Mesendoderm (in vitro differentiated cells): ENCODE results near the gene CLN6. TPM values are rescaled to one million over a fixed set of nuclear protein-coding genes. Genes with fewer than 3 reads are reported as not detected.
A peak's percentile ranks its signal among the peaks of the same experiment; 100 is the strongest.

ENCODE experiments used
- DNase-seq: peaks from one replicate; pipeline ENCODE4 v3.0.0; 2013
- H2AK5ac ChIP-seq: 2 replicates; pipeline ENCODE4 v1.6.1; 2013; ENCODE audit warnings: low read length, inconsistent platforms
- H2BK120ac ChIP-seq: 2 replicates; pipeline ENCODE4 v1.6.1; 2013; ENCODE audit warnings: low read depth, mild to moderate bottlenecking, low read length, moderate library complexity, mixed read lengths
- H2BK15ac ChIP-seq: replicated peaks from 2 replicates; pipeline ENCODE4 v1.6.1; 2013; ENCODE audit warnings: low read depth, mild to moderate bottlenecking, moderate library complexity
- H2BK5ac ChIP-seq: 2 replicates; pipeline ENCODE4 v1.6.1; 2013; ENCODE audit warnings: low read length, inconsistent platforms
- H3K18ac ChIP-seq: 2 replicates; pipeline ENCODE4 v1.6.1; 2013; ENCODE audit warnings: mild to moderate bottlenecking, low read length, mixed read lengths
- H3K23ac ChIP-seq: one replicate; pipeline ENCODE4 v1.6.1; 2013; ENCODE audit warnings: low read length
- H3K27ac ChIP-seq: 2 replicates; pipeline ENCODE4 v1.5.1; 2013; ENCODE audit warnings: low read depth, mild to moderate bottlenecking, inconsistent platforms, low read length, moderate library complexity
- H3K27me3 ChIP-seq: 2 replicates; pipeline ENCODE4 v1.6.1; 2013; ENCODE audit warnings: low read length, control low read depth, mild to moderate bottlenecking, inconsistent platforms; ENCODE audit not compliant: insufficient read depth, poor library complexity
- H3K36me3 ChIP-seq: 2 replicates; pipeline ENCODE4 v1.6.1; 2013; ENCODE audit warnings: low read length, inconsistent platforms; ENCODE audit not compliant: control insufficient read depth, insufficient read depth
- H3K4ac ChIP-seq: one replicate; pipeline ENCODE4 v1.6.1; 2013; ENCODE audit warnings: low read depth, mild to moderate bottlenecking, low read length, moderate library complexity
- H3K4me1 ChIP-seq: 2 replicates; pipeline ENCODE4 v1.6.1; 2013; ENCODE audit warnings: low read depth, low read length, inconsistent platforms; ENCODE audit not compliant: control insufficient read depth
- H3K4me2 ChIP-seq: 2 replicates; pipeline ENCODE4 v1.6.1; 2013; ENCODE audit warnings: low read length
- H3K4me3 ChIP-seq: 2 replicates; pipeline ENCODE4 v1.5.1; 2013; ENCODE audit warnings: mild to moderate bottlenecking, low read length
- H3K56ac ChIP-seq: one replicate; pipeline ENCODE4 v1.6.1; 2013; ENCODE audit warnings: low read length
- H3K79me1 ChIP-seq: 2 replicates; pipeline ENCODE4 v1.6.1; 2013; ENCODE audit warnings: low read length, inconsistent platforms
- H3K79me2 ChIP-seq: 2 replicates; pipeline ENCODE4 v1.6.1; 2013; ENCODE audit warnings: mild to moderate bottlenecking, low read length; ENCODE audit not compliant: control insufficient read depth, insufficient read depth
- H3K9ac ChIP-seq: 2 replicates; pipeline ENCODE4 v1.6.1; 2013; ENCODE audit warnings: low read length, inconsistent platforms
- H4K5ac ChIP-seq: one replicate; pipeline ENCODE4 v1.6.1; 2013; ENCODE audit warnings: low read length
- H4K8ac ChIP-seq: one replicate; pipeline ENCODE4 v1.6.1; 2013; ENCODE audit warnings: low read depth, mild to moderate bottlenecking, control low read depth, low read length, moderate library complexity
- WGBS: extraction: QIAGEN DNeasy Blood & Tissue Kit; methylation state at CpG from one replicate; pipeline ENCODE4 v1.1.7; 2013; ENCODE audit warnings: low lambda C conversion rate, missing lambda C conversion rate; ENCODE audit not compliant: insufficient coverage; ENCODE audit errors: extremely low coverage; 5-methylcytosine and 5-hydroxymethylcytosine counted together
- polyA plus RNA-seq, 2 experiments: library from polyadenylated mRNA; stranded (reverse); fragments of 200-250 nt; gene quantifications; one replicate each; pipeline ENCODE4 v1.2.3, GENCODE V29; 2013

CLN6 gene
- polyA plus RNA-seq (2013, experiment 1 of 2): 53.2 TPM
- polyA plus RNA-seq (2013, experiment 2 of 2): 52.3 TPM

GRCh38 chr15:68229386-68230156, at the start of gene CLN6:
TSS of gene CLN6 (minus strand) at chr15:68229728. CDS start at chr15:68229584, 144 bp downstream.
- Histone ChIP-seq H3K56ac (peak within 1 kb of the TSS; percentile 94), H3K4me1 (peaks cover 8% of the 10 kb centered on the region), H3K79me1 (peaks cover 16% of the 10 kb centered on the region), H4K8ac (no peak within 1 kb of the TSS), H2AK5ac (no peak within 1 kb of the TSS), H2BK5ac (peak within 1 kb of the TSS; percentile 35), H3K18ac (peak within 1 kb of the TSS; percentile 94), H4K5ac (no peak within 1 kb of the TSS), H3K9ac (peak within 1 kb of the TSS; percentile 87), H3K23ac (no peak within 1 kb of the TSS), H2BK120ac (no peak within 1 kb of the TSS), H3K27me3 (no peaks in the 10 kb centered on the region), H3K4ac (peak within 1 kb of the TSS; percentile 97), H3K27ac (peak within 1 kb of the TSS; percentile 54), H3K4me3 (peak within 1 kb of the TSS; percentile 59), H3K4me2 (peak within 1 kb of the TSS; percentile 93), H3K36me3 (no peaks in the 10 kb centered on the region), H3K79me2 (peaks cover 29% of the 10 kb centered on the region), H2BK15ac (no peak within 1 kb of the TSS)
- WGBS: no CpG with 5 or more reads among the region's 82 CpGs
- DNase-seq: peak; percentile 85

GRCh38 chr15:68278595-68279405, 49.3 kb upstream of the CLN6 start:
- peak overlapping the region; percentile 96 for H3K9ac ChIP-seq
- H3K4ac ChIP-seq: no peak overlapping the region
- H3K79me2 ChIP-seq: peaks cover 38% of the 10 kb centered on the region
- H4K5ac ChIP-seq: no peak overlapping the region
- no peak overlapping the region for H2BK120ac ChIP-seq
- peak overlapping the region; percentile 92 for H3K27ac ChIP-seq
- peak overlapping the region; percentile 34 for H2AK5ac ChIP-seq
- peak overlapping the region; percentile 34 for H2BK5ac ChIP-seq
- no peak overlapping the region for H2BK15ac ChIP-seq
- peak overlapping the region; percentile 92 for H3K4me3 ChIP-seq
- no CpG with 5 or more reads among the region's 23 CpGs for WGBS
- H3K56ac ChIP-seq: peak overlapping the region; percentile 99
- peak overlapping the region; percentile 24 for H3K4me2 ChIP-seq
- H3K79me1 ChIP-seq: peaks cover 5% of the 10 kb centered on the region
- H3K36me3 ChIP-seq: no peaks in the 10 kb centered on the region
- H4K8ac ChIP-seq: no peak overlapping the region
- H3K18ac ChIP-seq: no peak overlapping the region
- H3K23ac ChIP-seq: peak overlapping the region; percentile 54
- DNase-seq: peak; percentile 55
- H3K27me3 ChIP-seq: no peaks in the 10 kb centered on the region
- peaks cover 3% of the 10 kb centered on the region for H3K4me1 ChIP-seq

- Histone ChIP-seq H3K9ac (peak overlapping the region; percentile 96), H3K27ac (peak overlapping the region; percentile 92), H3K79me1 (peaks cover 5% of the 10 kb centered on the region), H2BK15ac (no peak overlapping the region), H4K8ac (no peak overlapping the region), H3K4ac (no peak overlapping the region), H3K23ac (peak overlapping the region; percentile 54), H3K56ac (peak overlapping the region; percentile 99), H3K36me3 (no peaks in the 10 kb centered on the region), H2BK120ac (no peak overlapping the region), H2AK5ac (peak overlapping the region; percentile 34), H2BK5ac (peak overlapping the region; percentile 62), H3K18ac (peak overlapping the region; percentile 41), H3K4me2 (peak overlapping the region; percentile 24), H3K4me3 (peak overlapping the region; percentile 92), H3K79me2 (peaks cover 34% of the 10 kb centered on the region), H3K4me1 (peaks cover 3% of the 10 kb centered on the region), H3K27me3 (no peaks in the 10 kb centered on the region), H4K5ac (no peak overlapping the region)
- DNase-seq: no peak
- WGBS: no CpG with 5 or more reads among the region's 22 CpGs
Measured at GRCh38 chr15:68278345-68278594, 48.7 kb upstream of the CLN6 start.

GRCh38 chr15:68277603-68278344, 48.2 kb upstream of the CLN6 start, which contains the start of gene FEM1B:
TSS of gene FEM1B (plus strand) at chr15:68277745. CDS start at chr15:68278418, 673 bp downstream.
- H3K36me3 ChIP-seq: no peaks in the 10 kb centered on the region
- peaks cover 32% of the 10 kb centered on the region for H3K79me2 ChIP-seq
- H3K4me2 ChIP-seq: peak within 1 kb of the TSS; percentile 79
- H4K8ac ChIP-seq: peak within 1 kb of the TSS; percentile 94
- DNase-seq: peak; percentile 95
- peak within 1 kb of the TSS; percentile 83 for H3K23ac ChIP-seq
- H3K56ac ChIP-seq: peak within 1 kb of the TSS; percentile 99
- peak within 1 kb of the TSS; percentile 92 for H3K27ac ChIP-seq
- H3K4me3 ChIP-seq: peak within 1 kb of the TSS; percentile 92
- peak within 1 kb of the TSS; percentile 82 for H4K5ac ChIP-seq
- no peak within 1 kb of the TSS for H2BK120ac ChIP-seq
- peak within 1 kb of the TSS; percentile 89 for H2BK5ac ChIP-seq
- no peak within 1 kb of the TSS for H2BK15ac ChIP-seq
- H3K27me3 ChIP-seq: no peaks in the 10 kb centered on the region
- no CpG with 5 or more reads among the region's 85 CpGs for WGBS
- peaks cover 3% of the 10 kb centered on the region for H3K4me1 ChIP-seq
- H3K9ac ChIP-seq: peak within 1 kb of the TSS; percentile 96
- H3K79me1 ChIP-seq: peaks cover 5% of the 10 kb centered on the region
- peak within 1 kb of the TSS; percentile 41 for H3K18ac ChIP-seq
- H3K4ac ChIP-seq: peak within 1 kb of the TSS; percentile 63
- peak within 1 kb of the TSS; percentile 34 for H2AK5ac ChIP-seq

GRCh38 chr15:68277131-68277602, 47.6 kb upstream of the CLN6 start:
- Histone ChIP-seq H3K27ac (peak overlapping the region; percentile 92), H4K8ac (peak overlapping the region; percentile 94), H2BK120ac (no peak overlapping the region), H3K27me3 (no peaks in the 10 kb centered on the region), H3K4ac (peak overlapping the region; percentile 58), H4K5ac (peak overlapping the region; percentile 82), H3K18ac (peak overlapping the region; percentile 24), H3K4me2 (peak overlapping the region; percentile 79), H3K23ac (peak overlapping the region; percentile 83), H3K36me3 (no peaks in the 10 kb centered on the region), H3K79me2 (peaks cover 32% of the 10 kb centered on the region), H2AK5ac (no peak overlapping the region), H2BK5ac (peak overlapping the region; percentile 89), H3K79me1 (peaks cover 5% of the 10 kb centered on the region), H3K4me3 (peak overlapping the region; percentile 55), H3K9ac (peak overlapping the region; percentile 96), H3K4me1 (peaks cover 3% of the 10 kb centered on the region), H2BK15ac (no peak overlapping the region), H3K56ac (peak overlapping the region; percentile 99)
- WGBS: no CpG with 5 or more reads among the region's 25 CpGs
- peak; percentile 90 for DNase-seq
